Measurements from ENCODE around the gene HPF1.
A peak's percentile ranks its signal among the peaks of the same experiment; 100 is the strongest.

HPF1 gene

GRCh38 chr4:169766741-169767140 lies 9.0 kb upstream of the HPF1 start:
- TF ChIP-seq CTCF (IDR thresholded peaks at IDR 0.05; ENCODE audit: control insufficient read depth, extremely low read depth, insufficient read depth): no peak
- H3K4me3 ChIP-seq (ENCODE audit: low read depth, low read length): no peak overlapping the region
- DNase-seq (ENCODE audit: low read depth): no peak

DNA sequence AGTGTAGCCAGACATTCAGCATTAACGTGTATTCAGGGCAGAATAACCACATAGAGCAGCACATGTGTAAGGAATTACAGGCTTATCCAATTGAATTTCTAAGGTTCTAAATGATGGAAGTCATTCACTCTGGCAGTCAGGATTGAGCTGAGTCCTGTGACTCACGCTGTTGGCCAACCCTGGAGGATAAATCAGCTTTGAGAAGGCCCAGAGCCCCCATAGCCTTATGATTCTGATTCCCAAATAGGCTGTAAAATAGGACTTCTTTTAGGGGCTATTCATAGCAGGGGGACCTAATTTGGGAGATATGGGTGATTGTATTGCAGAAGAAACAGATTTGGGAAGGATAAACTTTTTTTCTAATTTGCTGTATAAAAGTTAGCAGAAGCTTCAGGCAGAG lies 8.1 kb upstream of the HPF1 start:
- no peak for DNase-seq (ENCODE audit: low read depth)
- no peak for TF ChIP-seq CTCF (IDR thresholded peaks at IDR 0.05; ENCODE audit: control insufficient read depth, extremely low read depth, insufficient read depth)
- no peak overlapping the region for H3K4me3 ChIP-seq (ENCODE audit: low read depth, low read length)

GRCh38 chr4:169761846-169762245 lies 4.1 kb upstream of the HPF1 start:
- no peak for TF ChIP-seq CTCF (IDR thresholded peaks at IDR 0.05; ENCODE audit: control insufficient read depth, extremely low read depth, insufficient read depth)
- H3K4me3 ChIP-seq (ENCODE audit: low read depth, low read length): no peak overlapping the region

DNA sequence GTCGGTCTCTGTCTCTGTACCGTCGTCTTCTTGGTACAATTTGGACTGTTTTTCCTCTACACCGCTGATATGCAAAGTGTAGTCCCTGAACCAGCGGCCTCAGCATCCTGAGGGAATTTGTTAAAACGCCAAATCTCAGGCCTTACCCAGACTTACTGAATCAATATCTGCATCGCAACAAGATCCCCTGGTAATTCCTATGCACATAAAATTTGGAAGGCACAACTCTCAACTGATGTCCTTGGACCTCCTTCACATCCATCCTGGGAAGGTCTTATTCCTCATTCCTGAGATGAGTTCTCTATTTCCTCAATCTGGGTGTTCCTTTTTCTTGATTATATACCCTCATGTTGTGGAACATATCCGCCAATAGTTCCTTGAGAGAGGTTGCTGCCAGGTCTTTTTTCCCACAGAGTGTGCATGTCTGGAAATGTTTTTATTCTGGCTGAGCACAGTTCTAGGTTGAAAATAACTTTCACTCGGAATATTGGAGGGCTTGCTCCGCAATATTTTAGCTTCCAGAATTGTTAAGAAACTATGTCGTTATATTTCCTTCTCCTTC lies 738 bp upstream of the HPF1 start:
- no peak for DNase-seq (ENCODE audit: low read depth)
- peak overlapping the region; percentile 70; the same call in 1 of the 2 replicates for H3K4me3 ChIP-seq (ENCODE audit: low read depth, low read length)
- TF ChIP-seq CTCF (IDR thresholded peaks at IDR 0.05; ENCODE audit: control insufficient read depth, extremely low read depth, insufficient read depth): no peak

More at GRCh38 chr4:169761846-169762245, 4.1 kb upstream of the HPF1 start:
- DNase-seq (ENCODE audit: low read depth): no peak

- TF ChIP-seq CTCF (IDR thresholded peaks at IDR 0.05; ENCODE audit: control insufficient read depth, extremely low read depth, insufficient read depth): no peak
- no peak for DNase-seq (ENCODE audit: low read depth)
- peak overlapping the region; percentile 70 for H3K4me3 ChIP-seq (ENCODE audit: low read depth, low read length)
Observed at GRCh38 chr4:169756971-169757574, 671 bp downstream of the HPF1 start.

DNA sequence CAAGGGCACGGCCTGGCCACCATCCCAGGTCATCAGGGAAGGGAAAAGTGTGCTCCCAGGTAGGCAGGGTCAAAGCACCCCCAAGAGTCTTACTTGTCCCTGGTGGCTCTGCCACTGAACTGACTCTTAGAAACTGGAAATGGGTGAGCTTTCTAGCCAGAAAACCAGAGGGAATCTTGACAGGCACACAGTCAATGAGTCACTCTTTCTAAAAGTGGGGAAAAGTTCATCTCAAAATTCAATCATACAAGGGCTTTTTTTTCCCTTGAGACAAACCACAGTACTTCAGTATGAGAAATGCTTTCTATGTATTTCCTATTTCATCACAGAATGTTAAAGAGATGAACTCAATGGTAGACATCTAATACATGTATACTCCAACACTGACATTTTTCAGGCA lies 12.5 kb downstream of the HPF1 start:
- DNase-seq (ENCODE audit: low read depth): no peak
- no peak for TF ChIP-seq CTCF (IDR thresholded peaks at IDR 0.05; ENCODE audit: control insufficient read depth, extremely low read depth, insufficient read depth)
- H3K4me3 ChIP-seq (ENCODE audit: low read depth, low read length): no peak overlapping the region

GRCh38 chr4:169744601-169745000 lies 13.1 kb downstream of the HPF1 start:
- TF ChIP-seq CTCF (IDR thresholded peaks at IDR 0.05; ENCODE audit: control insufficient read depth, extremely low read depth, insufficient read depth): no peak
- no peak for DNase-seq (ENCODE audit: low read depth)
- no peak overlapping the region for H3K4me3 ChIP-seq (ENCODE audit: low read depth, low read length)

All from LNCaP clone FGC (cell line).